ENCODE results near the gene FNDC3B.

The FNDC3B gene

DNA sequence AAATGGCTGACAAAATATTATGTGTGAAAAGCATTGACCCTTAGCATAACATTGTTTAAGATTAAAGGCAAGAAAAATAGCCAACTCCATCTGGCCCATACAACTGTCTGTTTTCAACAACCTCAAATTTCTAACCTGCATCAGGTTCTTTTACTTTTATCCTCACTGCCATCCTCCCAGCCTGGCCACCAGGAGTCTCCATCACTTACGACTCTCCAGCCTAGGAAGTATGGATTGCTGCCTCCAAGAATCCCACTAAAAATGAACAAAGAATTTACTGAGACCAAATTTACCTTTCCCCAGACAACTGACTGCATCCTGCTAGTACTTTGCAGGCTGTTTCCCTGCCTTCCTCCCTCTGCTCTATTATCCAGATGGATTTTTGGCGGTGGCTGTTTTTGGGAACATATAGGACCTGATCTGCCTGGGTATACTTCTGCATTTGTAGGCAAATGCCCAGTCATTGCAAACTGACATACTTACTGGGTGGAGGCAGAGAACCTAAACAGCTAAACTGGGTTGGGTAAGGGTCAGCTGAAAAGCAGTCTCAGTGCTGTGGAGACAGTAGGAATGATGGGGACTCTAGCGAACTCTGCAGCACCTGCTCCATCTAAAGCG lies 264.7 kb downstream of the FNDC3B start:
- H3K36me3 ChIP-seq: peaks cover 6% of the 10 kb centered on the region
- peak; percentile 41 for TF ChIP-seq CTCF (IDR thresholded peaks at IDR 0.05; ENCODE audit: low read depth, low read length)
- no peak for DNase-seq

DNA sequence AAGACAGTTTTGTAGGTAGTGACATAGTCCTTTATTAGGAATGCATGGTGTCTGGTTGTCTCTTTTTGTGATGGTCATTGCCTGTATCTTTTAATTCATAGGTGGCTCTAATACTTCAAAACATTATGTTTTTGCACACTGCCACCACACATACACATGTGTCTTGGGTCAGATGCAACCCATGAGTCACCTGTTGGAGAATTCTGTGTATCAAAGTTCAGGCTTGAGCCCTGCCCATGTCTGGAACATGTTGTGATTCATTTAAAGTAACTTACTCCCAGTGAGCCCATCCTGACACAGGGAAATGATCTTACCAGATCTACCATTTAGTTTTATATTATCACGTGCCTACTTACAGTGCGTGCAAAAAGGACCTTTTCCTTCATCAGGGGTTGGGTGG lies 266.2 kb downstream of the FNDC3B start:
- Histone ChIP-seq H3K4me1 (peaks cover 13% of the 10 kb centered on the region), H3K4me3 (ENCODE audit: low read depth, low read length) (no peak overlapping the region), H3K9me3 (no peaks in the 10 kb centered on the region), H3K27me3 (no peaks in the 10 kb centered on the region), H3K36me3 (peaks cover 13% of the 10 kb centered on the region)
- no peak for TF ChIP-seq CTCF (IDR thresholded peaks at IDR 0.05; ENCODE audit: low read depth, low read length)
- DNase-seq: no peak

More for the DNA sequence above, 264.7 kb downstream of the FNDC3B start:
- Histone ChIP-seq H3K4me1 (peaks cover 13% of the 10 kb centered on the region), H3K27me3 (no peaks in the 10 kb centered on the region), H3K9me3 (no peaks in the 10 kb centered on the region), H3K4me3 (ENCODE audit: low read depth, low read length) (no peak overlapping the region)

- DNase-seq: no peak
- Histone ChIP-seq H3K4me3 (ENCODE audit: low read depth, low read length) (no peak overlapping the region), H3K9me3 (no peaks in the 10 kb centered on the region), H3K36me3 (peaks cover 18% of the 10 kb centered on the region), H3K4me1 (peaks cover 13% of the 10 kb centered on the region), H3K27me3 (no peaks in the 10 kb centered on the region)
- TF ChIP-seq CTCF (IDR thresholded peaks at IDR 0.05; ENCODE audit: low read depth, low read length): no peak
Measured at GRCh38 chr3:172305974-172306373, 266.6 kb downstream of the FNDC3B start.

DNA sequence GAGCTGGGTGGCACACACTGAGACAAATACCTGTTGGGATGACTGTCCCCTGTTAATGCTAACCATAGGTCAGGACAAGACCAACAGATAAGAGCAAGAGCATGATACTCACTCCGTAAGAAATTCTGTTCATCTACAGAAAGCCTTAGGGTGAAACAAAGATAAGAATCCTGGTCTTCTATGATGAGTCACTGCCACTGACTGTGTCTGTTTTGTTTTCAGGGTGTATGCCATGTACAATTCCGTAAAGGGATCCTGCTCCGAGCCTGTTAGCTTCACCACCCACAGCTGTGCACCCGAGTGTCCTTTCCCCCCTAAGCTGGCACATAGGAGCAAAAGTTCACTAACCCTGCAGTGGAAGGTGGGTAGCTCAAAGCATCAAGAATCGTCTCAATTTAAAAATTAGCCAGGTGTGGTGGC lies 267.8 kb downstream of the FNDC3B start:
- no peak for TF ChIP-seq CTCF (IDR thresholded peaks at IDR 0.05; ENCODE audit: low read depth, low read length)
- no peaks in the 10 kb centered on the region for H3K9me3 ChIP-seq
- H3K27me3 ChIP-seq: no peaks in the 10 kb centered on the region
- peaks cover 13% of the 10 kb centered on the region for H3K4me1 ChIP-seq
- H3K36me3 ChIP-seq: peaks cover 22% of the 10 kb centered on the region
- peak; percentile 48 for DNase-seq
- H3K4me3 ChIP-seq (ENCODE audit: low read depth, low read length): no peak overlapping the region

GRCh38 chr3:172309059-172309458 lies 269.7 kb downstream of the FNDC3B start:
- no peak for TF ChIP-seq CTCF (IDR thresholded peaks at IDR 0.05; ENCODE audit: low read depth, low read length)
- DNase-seq: no peak
- H3K9me3 ChIP-seq: no peaks in the 10 kb centered on the region
- H3K27me3 ChIP-seq: no peaks in the 10 kb centered on the region
- H3K4me3 ChIP-seq (ENCODE audit: low read depth, low read length): no peak overlapping the region
- H3K36me3 ChIP-seq: peaks cover 22% of the 10 kb centered on the region
- peaks cover 13% of the 10 kb centered on the region for H3K4me1 ChIP-seq

DNA sequence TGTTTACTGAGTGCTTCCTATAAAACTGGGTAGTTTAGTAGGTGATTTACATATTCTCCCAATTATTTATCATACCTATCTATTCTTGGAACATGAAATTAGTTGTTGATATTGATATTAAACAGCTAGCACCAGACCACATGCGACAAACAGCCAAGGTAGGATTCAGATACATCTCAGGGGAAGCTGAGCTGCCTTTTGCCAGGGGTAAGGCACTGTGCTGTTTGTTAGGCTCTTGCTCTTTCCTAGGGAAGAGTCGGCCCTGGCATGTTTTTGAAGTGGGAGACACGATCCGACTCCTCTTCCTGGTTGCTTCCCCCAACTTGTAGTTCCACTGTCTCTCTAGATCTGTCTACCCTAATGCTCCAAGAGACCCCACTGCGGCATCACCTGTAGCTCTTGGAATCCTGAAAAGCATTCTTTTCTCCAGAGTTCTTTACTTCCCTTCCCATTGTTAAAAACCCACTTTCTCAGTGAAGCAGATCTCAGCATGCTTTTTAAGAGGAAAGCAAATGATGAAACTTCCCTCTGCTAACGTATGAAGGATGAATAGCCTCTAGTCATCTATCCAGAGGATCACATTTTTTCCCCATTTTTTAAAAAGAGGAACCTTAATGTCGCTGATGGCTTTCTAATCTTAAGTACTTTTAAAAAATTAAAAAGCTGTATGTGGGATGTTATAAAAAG lies 270.5 kb downstream of the FNDC3B start:
- Histone ChIP-seq H3K27me3 (no peaks in the 10 kb centered on the region), H3K9me3 (no peaks in the 10 kb centered on the region), H3K4me3 (ENCODE audit: low read depth, low read length) (no peak overlapping the region), H3K4me1 (peaks cover 15% of the 10 kb centered on the region), H3K36me3 (peaks cover 22% of the 10 kb centered on the region)
- no peak for DNase-seq
- TF ChIP-seq CTCF (IDR thresholded peaks at IDR 0.05; ENCODE audit: low read depth, low read length): no peak

Data from BE2C (cell line).